ENCODE results near the gene PAEP. TPM values are rescaled to one million over a fixed set of nuclear protein-coding genes. Genes with fewer than 3 reads are reported as not detected.

PAEP gene
- total RNA-seq, 3 donors from 2014 or later = not detected

DNA sequence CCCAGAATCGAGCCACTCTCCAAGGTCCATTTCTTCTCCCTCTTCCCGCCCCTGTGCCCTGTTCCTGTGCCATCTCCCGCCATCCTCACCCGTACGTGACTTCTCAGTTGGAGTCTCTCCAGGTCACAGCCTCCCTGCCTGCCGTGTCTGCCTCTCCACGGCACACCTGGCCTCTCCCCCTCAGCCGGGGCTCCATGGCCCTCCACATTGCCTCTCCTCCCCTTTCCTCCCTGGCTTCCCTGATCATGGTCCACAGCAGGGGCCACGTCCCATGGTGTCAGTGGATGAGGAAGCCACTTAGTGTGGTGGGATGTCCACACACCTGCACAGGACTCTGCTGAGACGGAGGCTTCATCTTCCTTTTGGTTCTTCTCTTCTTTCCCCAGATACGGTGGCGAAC, 2.3 kb downstream of the PAEP start:
- Histone ChIP-seq H3K27me3 (peaks cover 0 to 40% of the 10 kb centered on the region in 2 donors), H3K9me3 (peaks cover 0 to under 1% of the 10 kb centered on the region in 2 donors), H3K4me3 (no peak overlapping the region), H3K4me1 (no peaks in the 10 kb centered on the region), H3K27ac (no peak overlapping the region), H3K36me3 (no peaks in the 10 kb centered on the region)
- intact Hi-C loops (cut with DNase I; ENCODE audit: low total_unique reads) = no loop called here
- TF ChIP-seq, protein P1, sequence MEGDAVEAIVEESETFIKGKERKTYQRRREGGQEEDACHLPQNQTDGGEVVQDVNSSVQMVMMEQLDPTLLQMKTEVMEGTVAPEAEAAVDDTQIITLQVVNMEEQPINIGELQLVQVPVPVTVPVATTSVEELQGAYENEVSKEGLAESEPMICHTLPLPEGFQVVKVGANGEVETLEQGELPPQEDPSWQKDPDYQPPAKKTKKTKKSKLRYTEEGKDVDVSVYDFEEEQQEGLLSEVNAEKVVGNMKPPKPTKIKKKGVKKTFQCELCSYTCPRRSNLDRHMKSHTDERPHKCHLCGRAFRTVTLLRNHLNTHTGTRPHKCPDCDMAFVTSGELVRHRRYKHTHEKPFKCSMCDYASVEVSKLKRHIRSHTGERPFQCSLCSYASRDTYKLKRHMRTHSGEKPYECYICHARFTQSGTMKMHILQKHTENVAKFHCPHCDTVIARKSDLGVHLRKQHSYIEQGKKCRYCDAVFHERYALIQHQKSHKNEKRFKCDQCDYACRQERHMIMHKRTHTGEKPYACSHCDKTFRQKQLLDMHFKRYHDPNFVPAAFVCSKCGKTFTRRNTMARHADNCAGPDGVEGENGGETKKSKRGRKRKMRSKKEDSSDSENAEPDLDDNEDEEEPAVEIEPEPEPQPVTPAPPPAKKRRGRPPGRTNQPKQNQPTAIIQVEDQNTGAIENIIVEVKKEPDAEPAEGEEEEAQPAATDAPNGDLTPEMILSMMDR (IDR thresholded peaks at IDR 0.05) = no peak
- TF ChIP-seq POLR2AphosphoS5 (IDR thresholded peaks at IDR 0.05) = no peak
- TF ChIP-seq POLR2A (IDR thresholded peaks at IDR 0.05) = no peak
- DNase-seq (ENCODE audit: low spot score in 2 of 2) = no peak

DNA sequence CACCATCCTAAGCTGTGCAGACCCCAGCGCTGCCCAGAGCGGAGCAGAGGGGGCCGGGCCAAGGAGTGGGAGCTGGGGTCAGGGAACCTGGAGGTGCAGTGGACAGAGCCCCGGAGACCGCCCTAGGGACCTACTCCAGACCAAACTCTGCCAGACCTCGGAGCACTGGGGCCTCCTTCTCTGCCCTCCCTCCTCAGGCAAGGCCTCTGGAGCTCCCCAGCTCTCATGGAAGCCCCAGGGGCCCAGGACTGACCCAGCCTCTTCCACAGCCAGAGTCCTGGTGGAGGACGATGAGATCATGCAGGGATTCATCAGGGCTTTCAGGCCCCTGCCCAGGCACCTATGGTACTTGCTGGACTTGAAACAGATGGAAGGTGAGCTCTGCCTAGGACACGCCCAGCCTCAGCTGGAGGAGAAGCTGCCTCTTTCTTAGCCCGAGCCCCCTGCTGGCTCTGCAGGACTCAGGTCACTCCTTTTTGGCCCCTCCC, 3.6 kb downstream of the PAEP start:
- no peak overlapping the region for H3K27ac ChIP-seq
- no peaks in the 10 kb centered on the region for H3K4me1 ChIP-seq
- peaks cover 0 to 7% of the 10 kb centered on the region in 2 donors for H3K9me3 ChIP-seq
- no peak overlapping the region for H3K4me3 ChIP-seq
- H3K27me3 ChIP-seq = peaks cover 0 to 40% of the 10 kb centered on the region in 2 donors
- no peaks in the 10 kb centered on the region for H3K36me3 ChIP-seq
- TF ChIP-seq POLR2A (IDR thresholded peaks at IDR 0.05) (no peak), POLR2AphosphoS5 (IDR thresholded peaks at IDR 0.05) (no peak)
- TF ChIP-seq, protein P1 (IDR thresholded peaks at IDR 0.05) = no peak
- DNase-seq (ENCODE audit: low spot score in 2 of 2) = no peak
- intact Hi-C loops (cut with DNase I; ENCODE audit: low total_unique reads) = no loop called here

DNA sequence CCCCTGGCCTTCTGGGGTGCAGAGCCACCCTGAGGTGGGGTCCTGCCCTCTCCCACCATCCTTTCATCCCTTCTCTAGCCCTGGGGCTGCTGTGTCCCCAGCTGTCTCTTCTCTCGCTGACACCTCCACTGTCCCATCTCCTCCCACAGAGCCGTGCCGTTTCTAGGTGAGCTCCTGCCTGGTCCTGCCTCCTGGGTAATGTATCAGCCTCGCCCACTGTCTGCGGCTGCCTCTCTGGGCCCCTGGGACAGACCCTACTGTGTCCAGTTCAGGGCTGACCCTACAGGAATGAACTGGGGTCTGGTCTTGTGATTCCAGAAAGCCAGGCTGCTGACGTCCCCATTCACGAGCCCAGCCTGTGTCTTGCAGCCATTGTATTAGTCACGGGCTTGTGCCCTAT, 4.1 kb downstream of the PAEP start:
- intact Hi-C loops (cut with DNase I; ENCODE audit: low total_unique reads) = no loop called here
- H3K4me3 ChIP-seq = no peak overlapping the region
- H3K27me3 ChIP-seq = peaks cover 0 to 40% of the 10 kb centered on the region in 2 donors
- TF ChIP-seq, protein P1 (IDR thresholded peaks at IDR 0.05) = no peak
- TF ChIP-seq POLR2A (IDR thresholded peaks at IDR 0.05) = no peak
- TF ChIP-seq POLR2AphosphoS5 (IDR thresholded peaks at IDR 0.05) = no peak
- no peaks in the 10 kb centered on the region for H3K36me3 ChIP-seq
- no peak for DNase-seq (ENCODE audit: low spot score in 2 of 2)
- H3K9me3 ChIP-seq = peaks cover 0 to 7% of the 10 kb centered on the region in 2 donors
- no peaks in the 10 kb centered on the region for H3K4me1 ChIP-seq
- H3K27ac ChIP-seq = no peak overlapping the region

DNA sequence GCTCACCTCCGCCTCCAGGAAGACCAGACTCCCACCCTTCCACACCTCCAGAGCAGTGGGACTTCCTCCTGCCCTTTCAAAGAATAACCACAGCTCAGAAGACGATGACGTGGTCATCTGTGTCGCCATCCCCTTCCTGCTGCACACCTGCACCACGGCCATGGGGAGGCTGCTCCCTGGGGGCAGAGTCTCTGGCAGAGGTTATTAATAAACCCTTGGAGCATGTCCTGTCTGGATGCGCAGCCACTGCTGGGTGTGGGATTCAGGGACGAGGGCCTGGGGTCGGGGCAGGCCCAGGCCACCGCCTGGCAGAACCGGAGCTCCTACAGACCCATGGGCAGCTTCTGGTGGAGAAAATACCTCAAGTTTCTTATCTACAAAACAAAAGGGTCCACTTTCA, 5.0 kb downstream of the PAEP start:
- Histone ChIP-seq H3K9me3 (peaks cover 0 to 7% of the 10 kb centered on the region in 2 donors), H3K36me3 (no peaks in the 10 kb centered on the region), H3K4me3 (no peak overlapping the region), H3K27ac (no peak overlapping the region), H3K4me1 (no peaks in the 10 kb centered on the region), H3K27me3 (peaks cover 0 to 32% of the 10 kb centered on the region in 2 donors)
- intact Hi-C loops (cut with DNase I; ENCODE audit: low total_unique reads) = no loop called here
- TF ChIP-seq POLR2A (IDR thresholded peaks at IDR 0.05) (no peak), POLR2AphosphoS5 (IDR thresholded peaks at IDR 0.05) (no peak)
- TF ChIP-seq, protein P1 (IDR thresholded peaks at IDR 0.05) = no peak
- DNase-seq (ENCODE audit: low spot score in 2 of 2) = no peak

DNA sequence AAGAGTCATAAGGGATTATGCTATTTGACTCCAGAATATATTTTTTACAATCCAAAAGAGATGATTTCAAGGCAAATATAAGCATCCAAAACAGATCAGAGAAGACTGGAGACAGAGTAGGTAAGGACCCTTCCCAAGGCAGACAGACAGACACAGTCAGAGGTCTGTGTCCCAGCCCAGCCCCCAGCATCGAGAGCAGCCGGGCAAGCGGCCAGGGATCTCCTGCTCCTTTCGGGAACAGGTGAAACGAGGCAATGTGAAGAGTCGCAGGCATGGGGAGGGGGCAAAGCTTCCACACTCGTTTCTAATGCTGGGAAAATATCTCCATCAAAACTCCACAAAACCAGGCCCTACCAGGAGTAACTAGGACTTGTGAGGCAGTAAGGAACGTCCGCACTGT, 5.8 kb downstream of the PAEP start:
- Histone ChIP-seq H3K27ac (no peak overlapping the region), H3K9me3 (peaks cover 0 to 7% of the 10 kb centered on the region in 2 donors), H3K36me3 (no peaks in the 10 kb centered on the region), H3K4me1 (no peaks in the 10 kb centered on the region), H3K4me3 (no peak overlapping the region), H3K27me3 (peaks cover 0 to 26% of the 10 kb centered on the region in 2 donors)
- no peak for DNase-seq (ENCODE audit: low spot score in 2 of 2)
- intact Hi-C loops (cut with DNase I; ENCODE audit: low total_unique reads) = no loop called here
- TF ChIP-seq, protein P1 (IDR thresholded peaks at IDR 0.05) = no peak
- TF ChIP-seq POLR2A (IDR thresholded peaks at IDR 0.05) (no peak), POLR2AphosphoS5 (IDR thresholded peaks at IDR 0.05) (no peak)

Data from breast epithelium (tissue), 4 donors.